Fibroblast of lung (primary cell): ENCODE measurements around the gene IGFALS. TPM values are rescaled to one million over a fixed set of nuclear protein-coding genes. Genes with fewer than 3 reads are reported as not detected.

Experiments
- DNase-seq, 2 donors: peaks; one replicate each; pipeline versions ENCODE4 v3.0.0 to v3.0.0-alpha.2; 2010; ENCODE audit warnings: low read depth in 2 of 2
- H2AFZ ChIP-seq: 2 replicates; pipeline ENCODE4 v1.5.1; 2012; ENCODE audit warnings: low read length, control low read depth, inconsistent platforms
- H3K27ac ChIP-seq: 2 replicates; pipeline ENCODE4 v1.5.1; 2011; ENCODE audit warnings: low read length, control low read depth; ENCODE audit not compliant: insufficient read depth
- H3K27me3 ChIP-seq: 2 replicates; pipeline ENCODE4 v1.5.1; 2011; ENCODE audit warnings: mild to moderate bottlenecking, low read length; ENCODE audit not compliant: control insufficient read depth, insufficient read depth
- H3K36me3 ChIP-seq: 2 replicates; pipeline ENCODE4 v1.5.1; 2011; ENCODE audit warnings: low read length; ENCODE audit not compliant: control insufficient read depth, insufficient read depth
- H3K4me1 ChIP-seq: 2 replicates; pipeline ENCODE4 v1.5.1; 2011; ENCODE audit warnings: low read length; ENCODE audit not compliant: control insufficient read depth, insufficient read depth; ENCODE audit errors: extremely low read depth
- H3K4me2 ChIP-seq: 2 replicates; pipeline ENCODE4 v1.5.1; 2011; ENCODE audit warnings: low read length, control low read depth; ENCODE audit not compliant: insufficient read depth; ENCODE audit errors: extremely low read depth
- H3K4me3 ChIP-seq, 4 experiments: fragments of 200-600 bp in 1 of 4; sonication (generic) in 1 of 4; replicated peaks in 1 of 4; 2 replicates each; pipeline ENCODE4 v1.5.1; 2011 to 2016; ENCODE audit warnings: low read length in 4 of 4, low read depth in 3 of 4, mild to moderate bottlenecking in 3 of 4, control low read depth in 2 of 4, inconsistent platforms in 1 of 4, mixed read lengths in 1 of 4; ENCODE audit not compliant: insufficient read depth in 1 of 4; ENCODE audit errors: control extremely low read depth in 1 of 4
- H3K79me2 ChIP-seq: 2 replicates; pipeline ENCODE4 v1.5.1; 2012; ENCODE audit warnings: mild to moderate bottlenecking, low read length, inconsistent platforms; ENCODE audit not compliant: control insufficient read depth, insufficient read depth
- H3K9ac ChIP-seq: 2 replicates; pipeline ENCODE4 v1.5.1; 2011; ENCODE audit warnings: mild to moderate bottlenecking, low read length, control low read depth; ENCODE audit not compliant: insufficient read depth
- H3K9me3 ChIP-seq: 2 replicates; pipeline ENCODE4 v1.5.1; 2012; ENCODE audit warnings: low read depth, low read length; ENCODE audit not compliant: control insufficient read depth, insufficient read depth
- H4K20me1 ChIP-seq: 2 replicates; pipeline ENCODE4 v1.5.1; 2011; ENCODE audit warnings: low read length; ENCODE audit not compliant: control insufficient read depth, insufficient read depth; ENCODE audit errors: extremely low read depth
- EZH2 ChIP-seq: IDR thresholded peaks from 2 replicates; pipeline ENCODE4 v1.5.1; 2012; ENCODE audit warnings: low read length, control low read depth, mild to moderate bottlenecking; ENCODE audit errors: missing control alignments
- polyA plus RNA-seq, 2 donors: library from polyadenylated mRNA; depleted of rRNA in 1 of 2; stranded (reverse) in 1 of 2; unstranded in 1 of 2; fragments of >200 nt; gene quantifications; 2 replicates each; pipeline ENCODE4 v1.2.1, GENCODE V29; 2011 to 2012; ENCODE audit warnings: missing spikeins in 1 of 2
- total RNA-seq: library from RNA; depleted of rRNA; stranded (reverse); fragments of >200 nt; gene quantifications from 2 replicates; pipeline ENCODE4 v1.2.1, GENCODE V29; 2014
- TF ChIP-seq, protein P1 (sequence below), 2 donors: IDR thresholded peaks in 1 of 2; conservative IDR thresholded peaks in 1 of 2; 1 replicate in 1 of 2; 2 replicates in 1 of 2; pipeline ENCODE4 v1.5.1; 2011 to 2012; ENCODE audit warnings: low read length in 2 of 2, control low read depth in 1 of 2, inconsistent platforms in 1 of 2, low read depth in 1 of 2, mild to moderate bottlenecking in 1 of 2

Gene IGFALS
- total and polyA plus RNA-seq, 2 donors (not counting 1 experiment from before 2014, with no cell fraction given): not detected

DNA sequence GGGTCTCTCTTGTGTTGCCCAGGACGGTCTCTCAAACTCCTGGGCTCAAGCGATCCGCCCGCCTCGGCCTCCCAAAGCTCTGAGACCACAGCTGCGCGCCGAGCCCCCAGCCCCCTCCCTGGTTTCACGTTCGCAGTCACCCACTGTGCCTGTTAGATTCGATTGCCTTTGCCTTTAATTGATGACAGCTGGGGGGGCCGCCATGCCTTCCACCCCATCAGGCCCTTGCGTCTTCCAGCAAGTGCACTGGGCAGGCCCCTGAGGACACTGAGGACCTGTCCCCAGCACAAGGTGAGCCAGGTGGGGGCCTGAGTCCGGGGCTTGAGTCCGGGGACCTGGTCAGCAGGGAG is 3.3 kb downstream of the IGFALS start:
- H3K9me3 ChIP-seq: no peaks in the 10 kb centered on the region
- H3K27ac ChIP-seq: no peak overlapping the region
- no peak overlapping the region for H3K4me3 ChIP-seq
- DNase-seq: no peak
- TF ChIP-seq, protein P1, sequence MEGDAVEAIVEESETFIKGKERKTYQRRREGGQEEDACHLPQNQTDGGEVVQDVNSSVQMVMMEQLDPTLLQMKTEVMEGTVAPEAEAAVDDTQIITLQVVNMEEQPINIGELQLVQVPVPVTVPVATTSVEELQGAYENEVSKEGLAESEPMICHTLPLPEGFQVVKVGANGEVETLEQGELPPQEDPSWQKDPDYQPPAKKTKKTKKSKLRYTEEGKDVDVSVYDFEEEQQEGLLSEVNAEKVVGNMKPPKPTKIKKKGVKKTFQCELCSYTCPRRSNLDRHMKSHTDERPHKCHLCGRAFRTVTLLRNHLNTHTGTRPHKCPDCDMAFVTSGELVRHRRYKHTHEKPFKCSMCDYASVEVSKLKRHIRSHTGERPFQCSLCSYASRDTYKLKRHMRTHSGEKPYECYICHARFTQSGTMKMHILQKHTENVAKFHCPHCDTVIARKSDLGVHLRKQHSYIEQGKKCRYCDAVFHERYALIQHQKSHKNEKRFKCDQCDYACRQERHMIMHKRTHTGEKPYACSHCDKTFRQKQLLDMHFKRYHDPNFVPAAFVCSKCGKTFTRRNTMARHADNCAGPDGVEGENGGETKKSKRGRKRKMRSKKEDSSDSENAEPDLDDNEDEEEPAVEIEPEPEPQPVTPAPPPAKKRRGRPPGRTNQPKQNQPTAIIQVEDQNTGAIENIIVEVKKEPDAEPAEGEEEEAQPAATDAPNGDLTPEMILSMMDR (conservative IDR thresholded peaks at IDR 0.05 in 1 of 2, IDR thresholded peaks at IDR 0.05 in 1 of 2; ENCODE audit: low read depth in 1 of 2, low read length in 2 of 2): no peak
- TF ChIP-seq EZH2: no peak
- H3K4me2 ChIP-seq: no peak overlapping the region
- H4K20me1 ChIP-seq: no peaks in the 10 kb centered on the region
- H2AFZ ChIP-seq: no peak overlapping the region
- peaks cover 16% of the 10 kb centered on the region for H3K79me2 ChIP-seq
- H3K36me3 ChIP-seq: peaks cover 20% of the 10 kb centered on the region
- no peak overlapping the region for H3K9ac ChIP-seq
- no peaks in the 10 kb centered on the region for H3K27me3 ChIP-seq
- no peaks in the 10 kb centered on the region for H3K4me1 ChIP-seq

DNA sequence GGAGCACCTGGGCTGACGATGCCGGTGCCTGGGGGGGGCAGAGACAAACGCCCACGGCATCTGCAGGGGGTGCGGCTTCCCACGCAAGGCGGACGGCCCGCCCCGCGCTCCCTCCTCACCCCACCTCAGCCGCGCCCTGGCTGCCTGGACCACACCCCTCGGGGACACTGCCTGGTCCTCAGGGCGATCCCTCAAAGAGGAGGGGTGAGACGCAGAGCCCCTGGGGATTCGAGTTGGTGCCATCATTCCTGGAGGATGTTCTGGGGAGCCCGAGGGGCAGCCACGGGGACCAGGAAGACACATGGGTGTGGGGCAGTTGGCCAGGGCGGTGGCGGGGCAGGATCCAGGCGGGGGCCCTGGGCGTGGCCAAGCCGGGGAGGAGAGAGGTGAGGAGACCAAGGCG is 3.9 kb downstream of the IGFALS start:
- no peak overlapping the region for H2AFZ ChIP-seq
- DNase-seq: no peak

DNA sequence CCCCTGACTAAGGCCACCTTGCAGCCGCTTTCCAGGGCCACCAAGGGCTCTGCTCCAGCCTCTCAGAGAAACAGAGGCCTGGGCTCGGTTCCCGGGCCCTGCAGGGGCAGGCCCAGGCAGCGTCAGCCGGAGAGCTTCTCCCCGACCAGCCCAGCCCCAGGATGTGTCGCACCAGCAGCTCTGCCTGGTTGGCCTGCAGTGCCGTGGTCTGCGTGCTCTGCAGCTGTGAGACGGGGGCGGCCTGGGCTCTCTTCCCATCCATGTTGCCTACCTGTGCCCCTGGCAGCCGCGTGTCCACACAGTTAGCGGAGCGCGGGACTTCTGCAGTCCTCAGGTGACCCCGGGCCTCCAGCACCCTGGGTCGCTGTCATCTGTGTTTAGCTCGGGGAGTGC is 4.8 kb downstream of the IGFALS start:
- no peak overlapping the region for H3K27ac ChIP-seq
- no peak overlapping the region for H3K4me2 ChIP-seq
- H3K9ac ChIP-seq: no peak overlapping the region
- no peak overlapping the region for H2AFZ ChIP-seq
- H3K4me1 ChIP-seq: peaks cover 2% of the 10 kb centered on the region
- H3K79me2 ChIP-seq: peaks cover 26% of the 10 kb centered on the region
- H4K20me1 ChIP-seq: no peaks in the 10 kb centered on the region
- DNase-seq: no peak
- H3K36me3 ChIP-seq: peaks cover 20% of the 10 kb centered on the region
- H3K27me3 ChIP-seq: no peaks in the 10 kb centered on the region
- no peaks in the 10 kb centered on the region for H3K9me3 ChIP-seq
- TF ChIP-seq, protein P1 (conservative IDR thresholded peaks at IDR 0.05 in 1 of 2, IDR thresholded peaks at IDR 0.05 in 1 of 2; ENCODE audit: low read depth in 1 of 2, low read length in 2 of 2): no peak
- TF ChIP-seq EZH2: no peak
- H3K4me3 ChIP-seq: no peak overlapping the region

More for the DNA sequence above, 3.9 kb downstream of the IGFALS start:
- H3K4me1 ChIP-seq: no peaks in the 10 kb centered on the region
- H3K27me3 ChIP-seq: no peaks in the 10 kb centered on the region
- peaks cover 21% of the 10 kb centered on the region for H3K79me2 ChIP-seq
- no peak overlapping the region for H3K27ac ChIP-seq
- no peak overlapping the region for H3K4me3 ChIP-seq
- H3K9ac ChIP-seq: no peak overlapping the region
- TF ChIP-seq, protein P1 (conservative IDR thresholded peaks at IDR 0.05 in 1 of 2, IDR thresholded peaks at IDR 0.05 in 1 of 2; ENCODE audit: low read depth in 1 of 2, low read length in 2 of 2): no peak
- TF ChIP-seq EZH2: no peak
- peaks cover 20% of the 10 kb centered on the region for H3K36me3 ChIP-seq
- H4K20me1 ChIP-seq: no peaks in the 10 kb centered on the region
- no peak overlapping the region for H3K4me2 ChIP-seq
- no peaks in the 10 kb centered on the region for H3K9me3 ChIP-seq
